Muscle of arm (tissue), 14 donors: ENCODE results near the gene AADAC. TPM values are rescaled to one million over a fixed set of nuclear protein-coding genes. Genes with fewer than 3 reads are reported as not detected.
"Not testable (repeated sequence)": the region's sequence is repeated elsewhere in the genome, so short reads cannot be mapped to it uniquely, and the experiment has no call there.

Experiments
- DNase-seq: peaks from one replicate; pipeline ENCODE4 v3.0.0-alpha.2; 2013
- long read RNA-seq, 11 donors: transcript quantifications; one replicate each; lab custom pipeline, GENCODE V29; 2026
- polyA plus RNA-seq, 12 donors: library from polyadenylated mRNA; unstranded; fragments of 120-200 nt; gene quantifications; one replicate each; pipeline ENCODE4 v1.2.1, GENCODE V29; 2013; ENCODE audit not compliant: insufficient read length in 12 of 12

Gene AADAC
- polyA plus RNA-seq = 1 to 10 TPM in 4 of 12 donors, under 1 TPM in 3, not detected in 5; 0.16 to 8.9 (median 1.1) TPM
- long read RNA-seq, donor 1, transcript AADAC-201 (5 exons, 1,642 nt) = major isoform, 5 of 10 reads
- long read RNA-seq, donor 1, partial matches to known transcripts = 5 of 10 reads
- long read RNA-seq, donor 1, other reads (novel, unspliced or antisense) = 0 of 10 reads
- long read RNA-seq, donor 2 = 0 reads
- long read RNA-seq, donor 3 = 0 reads
- long read RNA-seq, donor 4 = 0 reads
- long read RNA-seq, donor 5 = 0 reads
- long read RNA-seq, donor 6 = 0 reads
- long read RNA-seq, donor 7, partial matches to known transcripts = 0 of 1 reads
- long read RNA-seq, donor 7, other reads (novel, unspliced or antisense) = 0 of 1 reads
- long read RNA-seq, donor 8 = 0 reads
- long read RNA-seq, donor 9, partial matches to known transcripts = 0 of 2 reads
- long read RNA-seq, donor 9, other reads (novel, unspliced or antisense) = 0 of 2 reads
- long read RNA-seq, donor 10 = 0 reads
- long read RNA-seq, donor 11 = 0 reads

- DNase-seq = no peak
These were observed at the start of gene AADAC for GRCh38 chr3:151813799-151814198. Gene AADAC, plus strand, starts transcription at chr3:151814116. Its CDS starts 47 bp downstream, at chr3:151814163.

DNA sequence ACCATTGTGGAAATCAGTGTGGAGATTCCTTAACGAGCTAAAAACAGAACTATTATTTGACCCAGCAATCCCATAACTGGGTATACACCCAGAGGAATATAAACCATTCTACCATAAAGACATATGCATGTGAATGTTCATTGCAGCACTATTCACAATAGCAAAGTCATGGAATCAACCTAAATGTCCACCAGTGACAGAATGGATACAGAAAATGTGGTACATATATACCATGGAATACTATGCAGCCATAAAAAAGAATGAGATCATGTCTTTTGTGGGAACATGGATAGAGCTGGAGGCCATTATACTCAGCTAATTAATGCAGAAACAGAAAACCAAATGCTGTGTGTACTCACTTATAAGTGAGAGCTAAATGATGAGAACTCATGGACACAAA, 49.2 kb upstream of the AADAC start:
- not testable (repeated sequence) for DNase-seq

- DNase-seq = no peak
These were observed 48.2 kb upstream of the AADAC start for GRCh38 chr3:151765685-151766084.

GRCh38 chr3:151766454-151766853, 47.5 kb upstream of the AADAC start:
- DNase-seq = no peak

- DNase-seq = no peak
These were observed 45.5 kb upstream of the AADAC start for GRCh38 chr3:151768393-151768930.

DNA sequence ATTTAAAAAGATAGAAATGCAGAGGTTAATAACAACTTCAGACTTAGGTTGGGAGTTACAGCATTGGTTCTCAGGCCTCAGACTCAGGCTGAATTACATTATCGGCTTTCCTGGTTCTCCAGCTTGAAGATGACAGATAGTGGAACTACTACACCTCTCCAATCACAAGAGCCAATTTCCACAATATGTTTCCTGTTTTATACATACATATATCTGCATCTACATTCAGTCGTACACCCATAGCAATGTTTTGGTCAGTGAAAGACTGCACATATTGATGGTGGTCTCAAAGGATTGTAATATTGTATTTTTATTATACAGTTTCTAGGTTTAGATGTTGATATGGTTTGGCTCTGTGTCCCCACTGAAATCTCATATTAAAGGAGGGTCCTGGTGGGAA, 44.7 kb upstream of the AADAC start:
- no peak for DNase-seq

- DNase-seq = peak; percentile 61
These were observed 43.0 kb upstream of the AADAC start for GRCh38 chr3:151770956-151771355.

- DNase-seq = no peak
These were observed 41.0 kb upstream of the AADAC start for GRCh38 chr3:151772825-151773480.

- no peak for DNase-seq
These were observed 39.7 kb upstream of the AADAC start for GRCh38 chr3:151774235-151774634.

DNA sequence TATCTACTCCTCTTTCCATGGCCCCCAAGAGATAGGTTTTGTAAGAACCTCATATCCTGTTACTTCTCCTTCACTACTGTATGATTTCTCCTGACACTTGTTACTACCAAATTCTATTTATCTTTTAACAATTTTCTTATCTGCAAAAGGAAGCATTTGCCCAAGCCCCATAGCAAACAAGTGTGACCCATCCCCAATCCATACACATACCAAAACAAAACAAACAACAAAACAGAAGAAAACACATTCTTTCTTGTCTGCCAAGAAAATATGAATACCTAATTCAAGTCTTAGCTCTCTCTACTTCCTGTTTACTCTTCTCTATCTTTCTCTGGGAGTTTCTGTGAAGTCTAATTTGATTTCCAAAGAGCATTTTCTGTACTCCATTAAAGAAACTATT, 39.0 kb upstream of the AADAC start:
- DNase-seq = no peak

DNA sequence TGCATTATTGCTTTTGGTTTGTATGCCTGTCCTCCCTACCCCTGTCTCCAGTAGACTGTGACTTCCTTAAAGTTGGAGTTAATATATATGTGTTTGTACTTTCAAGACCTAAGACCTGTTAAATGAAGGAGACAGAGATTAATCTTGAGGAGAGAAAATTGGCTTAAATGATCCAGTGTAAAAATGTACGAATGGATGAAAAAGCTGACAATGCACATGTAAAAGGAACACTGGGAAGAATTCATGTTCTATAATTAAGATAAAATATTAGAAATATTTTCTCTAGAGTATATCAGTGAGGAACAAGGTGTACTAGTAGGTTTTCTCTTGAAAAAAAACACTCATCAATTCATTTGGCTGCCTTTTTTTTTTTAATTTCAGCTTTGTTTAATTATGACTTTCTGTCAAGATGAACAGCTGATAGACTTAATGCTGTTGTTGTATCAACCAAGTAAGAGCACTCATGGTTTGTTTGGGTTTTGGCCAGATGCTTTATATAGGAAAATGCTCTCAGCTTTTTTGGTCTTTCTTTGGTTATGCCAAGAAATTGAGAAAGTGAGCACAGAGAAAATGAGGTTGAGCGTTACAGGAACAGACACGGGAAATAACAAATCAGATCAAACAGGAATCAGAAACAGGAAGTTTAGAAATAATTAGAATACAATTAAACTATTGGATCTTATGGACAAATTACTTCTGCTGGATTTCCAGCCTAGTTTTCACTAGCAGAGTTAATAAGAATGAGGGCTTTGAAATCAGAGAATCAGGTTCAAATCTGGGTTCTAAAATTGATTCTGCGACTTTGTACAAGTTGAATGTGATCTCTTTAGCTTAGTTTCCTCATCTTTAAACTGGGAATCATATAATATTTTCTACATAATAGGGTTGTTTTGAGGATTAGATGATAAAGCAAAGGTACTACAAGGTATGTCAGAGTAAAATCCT, 38.3 kb upstream of the AADAC start:
- DNase-seq = no peak

DNA sequence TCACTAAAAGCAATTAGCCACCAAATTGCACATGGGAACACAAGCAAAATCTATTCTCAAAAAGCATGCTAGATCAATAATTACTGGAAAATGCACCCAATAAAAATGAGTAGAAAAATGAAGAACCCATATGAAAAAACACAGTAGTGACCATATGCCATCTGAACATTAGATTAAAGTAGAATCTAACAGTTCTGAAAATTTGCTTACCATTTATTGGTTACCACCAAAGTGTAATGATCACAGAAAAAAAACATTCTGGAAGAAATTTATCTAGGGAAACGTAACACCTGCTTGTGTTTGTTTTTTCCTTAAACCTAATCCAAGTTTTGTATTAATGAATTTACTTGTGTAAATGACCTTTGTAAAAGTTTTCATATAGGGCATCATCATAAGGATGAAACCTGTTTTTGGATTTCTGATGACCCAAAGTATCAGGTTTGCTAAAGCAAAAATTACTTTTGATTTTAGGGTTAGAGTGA, 37.6 kb upstream of the AADAC start:
- DNase-seq = no peak

- no peak for DNase-seq
These were observed 36.0 kb upstream of the AADAC start for GRCh38 chr3:151777880-151778279.

DNA sequence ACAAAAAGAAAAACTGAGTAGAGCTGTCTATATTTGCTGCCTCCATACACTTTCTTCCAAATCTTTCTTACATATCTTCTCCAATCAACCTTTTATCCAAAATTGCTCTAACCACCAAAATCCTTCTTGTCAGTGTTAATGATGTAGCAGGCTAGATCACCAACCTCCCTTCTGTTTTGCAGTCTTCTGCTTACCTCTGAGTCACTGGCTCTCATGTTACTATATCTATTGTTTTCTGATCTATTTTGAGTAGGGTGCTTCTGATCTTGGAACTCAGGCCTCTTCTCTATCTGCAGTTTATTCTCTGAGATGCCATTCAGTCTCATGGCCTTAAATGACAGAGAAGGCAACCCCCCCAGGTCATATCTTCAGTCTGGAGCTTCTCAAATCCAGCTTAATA, 26.3 kb upstream of the AADAC start:
- no peak for DNase-seq

GRCh38 chr3:151788401-151788800, 25.5 kb upstream of the AADAC start:
- DNase-seq = no peak

- DNase-seq = no peak
These were observed 24.0 kb upstream of the AADAC start for GRCh38 chr3:151789853-151790463.

- not testable (repeated sequence) for DNase-seq
These were observed 23.2 kb upstream of the AADAC start for GRCh38 chr3:151790763-151791162.

- no peak for DNase-seq
These were observed 21.5 kb upstream of the AADAC start for GRCh38 chr3:151792411-151792810.

- no peak for DNase-seq
These were observed 20.3 kb upstream of the AADAC start for GRCh38 chr3:151793636-151794035.

GRCh38 chr3:151794080-151794479, 19.8 kb upstream of the AADAC start:
- no peak for DNase-seq

DNA sequence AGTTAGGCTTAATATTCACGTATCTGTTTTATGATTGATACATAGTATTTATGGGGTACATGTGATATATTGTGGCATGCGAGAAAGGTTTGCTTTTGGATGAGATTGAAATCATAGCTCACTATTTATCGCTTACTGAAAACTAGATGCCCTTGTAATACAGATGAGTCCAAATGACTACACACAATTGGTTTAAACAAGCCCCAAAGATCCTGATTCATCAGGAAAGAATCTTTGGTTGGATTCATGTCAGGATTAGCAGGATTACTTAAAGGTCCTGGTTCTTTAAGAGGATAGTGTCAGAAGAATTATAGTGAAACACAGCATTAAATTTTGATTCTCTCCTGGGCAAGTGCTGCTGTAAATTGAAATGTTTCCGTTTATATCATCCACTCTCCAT, 18.6 kb upstream of the AADAC start:
- DNase-seq = no peak
